ENCODE data around the gene NEK5.
"Not testable (repeated sequence)": the region's sequence is repeated elsewhere in the genome, so short reads cannot be mapped to it uniquely, and the experiment has no call there.

The NEK5 gene, protein sequence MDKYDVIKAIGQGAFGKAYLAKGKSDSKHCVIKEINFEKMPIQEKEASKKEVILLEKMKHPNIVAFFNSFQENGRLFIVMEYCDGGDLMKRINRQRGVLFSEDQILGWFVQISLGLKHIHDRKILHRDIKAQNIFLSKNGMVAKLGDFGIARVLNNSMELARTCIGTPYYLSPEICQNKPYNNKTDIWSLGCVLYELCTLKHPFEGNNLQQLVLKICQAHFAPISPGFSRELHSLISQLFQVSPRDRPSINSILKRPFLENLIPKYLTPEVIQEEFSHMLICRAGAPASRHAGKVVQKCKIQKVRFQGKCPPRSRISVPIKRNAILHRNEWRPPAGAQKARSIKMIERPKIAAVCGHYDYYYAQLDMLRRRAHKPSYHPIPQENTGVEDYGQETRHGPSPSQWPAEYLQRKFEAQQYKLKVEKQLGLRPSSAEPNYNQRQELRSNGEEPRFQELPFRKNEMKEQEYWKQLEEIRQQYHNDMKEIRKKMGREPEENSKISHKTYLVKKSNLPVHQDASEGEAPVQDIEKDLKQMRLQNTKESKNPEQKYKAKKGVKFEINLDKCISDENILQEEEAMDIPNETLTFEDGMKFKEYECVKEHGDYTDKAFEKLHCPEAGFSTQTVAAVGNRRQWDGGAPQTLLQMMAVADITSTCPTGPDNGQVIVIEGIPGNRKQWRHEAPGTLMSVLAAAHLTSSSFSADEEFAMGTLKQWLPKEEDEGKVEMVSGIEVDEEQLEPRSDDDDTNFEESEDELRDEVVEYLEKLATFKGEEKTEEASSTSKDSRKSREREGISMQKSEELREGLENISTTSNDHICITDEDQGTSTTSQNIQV

DNA sequence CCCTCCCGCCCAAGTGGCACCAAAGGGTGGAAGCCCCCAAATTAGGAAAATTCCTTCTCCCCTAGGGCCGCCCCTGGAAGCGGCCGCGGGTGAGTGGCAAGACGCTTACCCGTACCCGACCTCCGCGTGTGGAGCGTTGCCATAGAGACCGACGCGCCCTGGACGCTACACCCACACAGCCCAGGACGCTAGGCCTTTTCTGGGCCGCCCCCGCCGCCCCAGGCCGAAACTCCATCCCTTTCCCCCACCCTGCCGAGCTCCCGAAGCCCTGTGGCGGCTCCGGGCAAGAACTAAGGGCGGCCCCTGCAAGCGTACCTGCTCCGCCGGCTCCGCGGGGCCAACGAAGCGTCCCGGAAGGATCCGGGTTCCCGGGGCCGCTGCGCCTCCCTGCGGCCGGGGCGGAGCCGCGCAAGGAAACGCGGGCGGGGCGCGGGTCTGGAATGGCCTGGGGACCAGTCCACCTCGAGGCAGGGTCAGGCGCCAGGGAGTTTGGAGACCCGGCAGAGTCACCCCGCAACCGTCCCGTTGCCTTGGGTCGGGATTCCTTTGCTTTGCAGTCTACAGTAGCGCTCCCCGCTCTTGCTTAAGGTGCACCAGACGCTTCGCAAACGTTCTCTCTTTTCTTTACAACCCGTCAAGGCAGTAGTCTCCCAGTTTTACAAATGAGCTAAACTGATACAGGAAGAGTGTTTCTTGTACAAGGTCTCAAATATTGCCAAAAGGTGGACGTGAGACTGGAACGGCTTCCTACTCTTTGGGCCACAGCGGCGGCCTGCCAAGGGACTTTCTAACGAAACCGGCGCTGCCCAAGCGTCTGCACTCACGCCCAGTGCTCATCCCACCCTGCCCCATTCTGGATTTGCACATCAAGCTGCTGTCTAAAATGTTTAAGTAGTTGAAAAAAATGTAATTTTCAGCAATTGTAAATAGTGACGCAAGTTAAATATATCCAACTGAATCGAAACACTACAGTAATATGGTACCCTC is at the start of gene NEK5:
TSS of gene NEK5 (minus strand) at position 360 of the 987 bp plus-strand sequence. CDS start 1,591 bp downstream, outside the sequence.
- DNase-seq = peak; percentile 25

DNA sequence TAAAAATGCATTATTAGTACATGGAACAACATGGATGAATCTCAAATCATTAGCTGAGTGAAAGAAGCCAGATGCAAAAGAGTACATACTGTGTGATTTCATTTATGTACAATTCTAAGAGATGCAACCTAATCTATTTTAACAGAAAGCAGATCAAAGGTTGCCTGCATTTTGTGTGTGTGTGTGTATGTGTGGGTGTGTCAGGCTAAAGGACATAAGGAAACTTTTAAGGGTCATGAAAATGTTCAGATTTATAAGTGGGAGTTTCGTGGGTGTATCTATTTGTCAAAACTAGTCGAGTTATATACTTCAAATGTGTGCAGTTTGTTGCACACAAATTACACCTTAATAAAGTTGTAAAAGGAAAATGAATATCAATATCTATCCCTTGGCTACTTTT is 48.4 kb upstream of the NEK5 start:
- no peak for DNase-seq

DNA sequence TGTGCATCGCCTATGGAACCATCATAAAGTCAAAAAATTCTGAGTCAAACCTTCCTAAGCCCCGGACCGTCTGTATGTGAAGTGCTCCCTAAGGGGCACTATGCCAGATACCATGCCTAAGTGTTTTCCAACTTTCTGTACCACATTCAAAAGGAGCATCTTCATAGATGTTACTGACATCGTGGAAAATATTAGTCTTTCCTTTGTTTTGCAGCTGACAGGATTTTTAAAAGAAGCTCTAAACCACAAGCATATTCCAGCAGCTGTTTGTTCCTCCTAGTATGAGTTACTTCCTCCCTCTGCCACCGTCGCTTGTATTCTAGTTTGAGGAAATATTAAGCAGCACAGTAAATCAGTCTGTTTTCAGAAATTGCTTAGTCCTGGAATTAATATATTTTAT is 45.1 kb upstream of the NEK5 start:
- DNase-seq = not testable (repeated sequence)

DNA sequence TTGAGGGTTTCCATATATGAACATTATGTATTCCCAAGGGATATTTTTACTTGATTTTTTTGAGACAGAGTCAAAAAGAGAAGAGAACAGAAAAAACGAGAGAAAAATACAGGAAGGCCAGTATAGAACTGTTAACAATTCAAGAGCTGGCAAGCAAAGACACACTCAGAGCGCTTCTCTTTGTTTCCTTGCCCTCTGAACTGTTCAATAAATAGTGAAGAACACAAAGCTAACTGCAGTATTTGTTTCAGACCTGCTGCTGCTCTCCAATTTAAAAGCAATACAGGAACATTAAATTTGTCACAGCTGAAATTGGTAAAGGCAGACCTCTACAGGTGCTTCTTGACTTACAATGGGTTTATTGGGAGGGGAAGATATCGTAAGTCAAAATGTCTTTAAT is 44.5 kb upstream of the NEK5 start:
- DNase-seq = no peak

DNA sequence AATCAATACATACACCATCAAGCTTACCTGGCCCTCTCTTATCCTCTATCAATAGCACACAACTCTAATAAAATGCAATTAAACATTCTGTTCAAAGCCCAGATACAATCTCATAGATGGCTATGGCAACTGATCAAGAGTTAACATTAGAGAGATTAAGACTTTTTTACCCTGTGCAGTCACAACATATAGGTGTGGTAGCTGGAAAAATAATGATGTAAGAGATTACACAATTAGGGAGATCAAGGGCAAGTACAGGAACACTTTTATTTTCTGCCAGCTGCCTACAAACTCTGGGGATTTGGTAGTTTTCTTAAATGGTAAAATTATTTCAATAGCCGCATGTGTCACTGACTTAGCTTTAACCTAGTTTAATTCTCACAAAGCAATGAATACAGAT is 42.8 kb upstream of the NEK5 start:
- not testable (repeated sequence) for DNase-seq

DNA sequence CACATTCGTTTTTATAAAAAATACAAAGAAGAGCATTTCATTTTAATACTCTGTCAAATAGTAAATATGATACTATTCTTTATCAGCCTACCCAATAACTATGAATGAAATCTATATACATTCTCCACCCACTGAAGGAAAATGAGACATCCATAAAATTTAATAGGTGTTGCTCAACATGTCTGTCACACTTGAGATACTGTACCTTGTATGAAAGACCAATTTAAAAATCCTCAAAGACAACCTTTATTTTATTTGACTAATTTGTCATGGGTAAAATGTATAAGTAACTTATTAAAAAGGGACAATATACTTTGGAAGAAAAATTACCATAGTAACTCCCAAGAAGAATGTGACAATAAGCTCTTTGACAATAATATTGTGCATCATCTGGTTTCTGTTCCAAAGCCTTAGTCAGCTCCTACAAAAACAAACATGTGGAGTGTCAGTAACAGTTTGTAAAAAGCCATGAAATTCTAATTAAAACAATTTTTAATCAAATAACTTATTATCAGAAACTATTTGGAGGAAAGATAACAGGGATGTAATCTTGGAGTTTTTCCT is 42.0 kb upstream of the NEK5 start:
- DNase-seq = not testable (repeated sequence)

DNA sequence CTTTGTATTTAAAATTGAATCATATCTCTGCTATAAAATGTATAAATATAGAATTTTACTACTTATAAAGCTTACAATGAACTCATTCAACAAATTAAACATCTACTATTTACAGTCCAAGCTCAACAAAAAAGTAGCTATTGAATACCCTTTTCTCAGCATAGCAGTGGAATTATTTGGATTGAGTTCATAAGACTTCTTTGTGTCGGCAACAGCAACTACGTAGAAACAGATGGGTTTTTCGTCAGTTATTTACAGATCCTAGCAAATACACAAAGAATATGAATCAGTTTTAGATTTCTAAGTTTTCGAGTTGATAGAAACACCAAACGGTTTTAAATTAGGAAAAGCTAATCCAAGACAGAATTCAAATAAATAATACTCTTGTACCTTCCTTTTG is 41.0 kb upstream of the NEK5 start:
- no peak for DNase-seq

DNA sequence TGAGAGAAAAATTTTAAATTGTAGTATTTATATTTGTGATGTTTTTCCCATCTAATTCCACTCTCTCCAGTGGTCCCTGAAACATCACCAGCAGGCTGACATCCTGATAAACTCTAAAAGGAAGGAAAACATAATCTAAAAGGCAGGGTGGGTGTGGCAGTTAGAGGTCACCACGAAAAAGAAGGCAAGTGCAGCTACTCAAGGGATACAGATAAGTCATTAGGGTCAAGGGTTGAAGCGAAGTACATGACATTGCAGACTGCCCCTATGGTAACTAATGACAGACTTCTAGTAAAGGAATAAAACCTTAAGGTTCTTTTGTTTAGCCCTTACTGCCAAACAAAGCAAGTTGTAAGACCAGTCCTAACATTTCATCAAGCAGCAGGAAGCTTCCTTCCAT is 36.5 kb upstream of the NEK5 start:
- DNase-seq = no peak

DNA sequence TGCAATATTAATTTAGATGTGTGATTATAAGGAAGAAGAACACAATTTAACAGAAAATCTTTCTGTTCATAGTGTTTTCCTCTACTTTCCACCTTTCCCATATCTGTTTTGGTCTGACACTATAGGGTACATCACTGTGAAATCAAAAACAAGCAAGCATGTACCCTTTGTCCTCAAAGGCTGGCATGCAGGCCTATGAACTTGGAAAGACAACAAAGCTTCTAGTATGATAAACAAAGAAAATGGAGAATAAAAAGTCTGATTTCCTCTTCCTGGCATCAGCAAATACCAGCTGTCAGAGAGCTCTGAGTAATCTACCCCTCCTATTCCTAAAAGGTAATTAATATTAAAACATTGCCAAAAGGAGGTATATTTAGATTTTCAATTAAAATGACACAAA is 36.1 kb upstream of the NEK5 start:
- no peak for DNase-seq

DNA sequence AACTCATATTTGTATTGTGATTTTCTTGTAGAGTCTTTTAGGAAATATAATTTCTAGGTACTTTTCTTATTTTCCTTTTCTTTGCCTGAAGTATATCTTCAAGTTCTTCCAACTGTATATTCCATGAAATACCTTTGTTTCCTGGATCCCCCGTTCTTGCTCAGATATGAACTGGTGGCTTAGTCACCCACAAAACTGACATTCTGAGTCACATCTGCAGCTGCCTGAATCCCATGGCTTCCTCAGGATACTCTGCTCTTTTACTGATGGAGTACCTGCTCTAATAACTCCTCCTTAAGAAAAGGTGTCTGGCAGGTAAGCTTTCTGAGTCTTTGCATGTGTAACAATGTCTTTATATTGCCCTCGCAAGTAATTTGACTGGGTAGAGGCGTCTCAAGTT is 35.0 kb upstream of the NEK5 start:
- not testable (repeated sequence) for DNase-seq

DNA sequence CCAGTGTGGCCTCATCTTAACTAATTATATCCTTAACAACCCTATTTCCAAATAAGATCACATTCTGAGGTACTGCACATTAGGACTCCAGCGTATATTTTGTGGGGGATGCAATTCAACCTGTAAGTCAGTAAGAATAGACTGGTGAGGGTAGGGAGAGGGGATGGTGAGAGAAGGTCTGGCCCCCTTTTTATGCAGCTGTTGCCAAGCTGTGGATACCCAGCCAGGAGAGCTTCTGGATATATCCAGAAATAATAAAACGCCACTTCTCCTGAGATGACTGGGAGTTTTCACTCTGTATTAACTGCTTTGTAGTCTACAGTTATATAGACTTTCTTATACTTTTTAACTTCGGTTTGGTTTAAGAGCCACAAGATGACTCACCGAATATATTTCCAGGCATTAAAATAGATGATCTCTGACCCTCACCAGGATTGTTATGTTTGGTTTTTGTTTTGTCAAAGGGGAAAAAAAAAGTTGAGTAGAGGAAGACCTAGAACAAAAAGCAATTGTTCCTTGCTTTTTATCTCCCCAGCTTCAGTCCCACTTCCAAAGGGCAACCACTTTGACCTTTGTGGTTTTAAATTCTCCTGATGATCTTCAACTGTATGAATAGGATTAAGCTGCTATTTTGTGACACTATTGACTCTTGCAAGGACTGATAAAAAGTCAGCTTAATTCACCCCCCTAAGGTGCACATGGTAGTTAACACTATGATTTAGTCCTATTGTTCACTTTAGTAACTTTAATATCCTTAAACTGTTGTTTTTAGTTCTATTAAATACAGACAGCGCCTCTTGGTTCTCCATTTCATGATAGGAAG is 33.6 kb upstream of the NEK5 start:
- no peak for DNase-seq

DNA sequence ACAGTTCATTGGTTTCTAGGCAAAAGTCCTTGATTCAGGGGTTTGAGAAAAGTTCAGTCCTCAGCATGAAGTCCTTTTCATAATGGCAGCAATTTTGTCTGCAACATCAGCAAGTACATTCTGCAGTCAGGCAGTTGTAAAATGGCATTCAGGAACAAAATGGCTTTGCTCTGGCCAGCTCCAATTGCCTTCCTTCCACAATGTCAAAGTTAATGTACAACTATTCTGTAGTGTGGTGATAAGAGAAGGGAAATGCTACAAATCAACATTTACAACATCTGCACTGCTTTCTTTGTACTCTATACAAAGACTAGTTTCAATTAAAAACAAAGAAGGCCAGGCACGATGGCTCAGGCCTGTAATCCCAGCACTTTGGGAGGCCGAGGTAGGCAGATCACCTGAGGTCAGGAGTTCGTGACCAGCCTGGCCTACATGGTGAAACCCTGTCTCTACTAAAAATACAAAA is 32.3 kb upstream of the NEK5 start:
- DNase-seq = no peak

DNA sequence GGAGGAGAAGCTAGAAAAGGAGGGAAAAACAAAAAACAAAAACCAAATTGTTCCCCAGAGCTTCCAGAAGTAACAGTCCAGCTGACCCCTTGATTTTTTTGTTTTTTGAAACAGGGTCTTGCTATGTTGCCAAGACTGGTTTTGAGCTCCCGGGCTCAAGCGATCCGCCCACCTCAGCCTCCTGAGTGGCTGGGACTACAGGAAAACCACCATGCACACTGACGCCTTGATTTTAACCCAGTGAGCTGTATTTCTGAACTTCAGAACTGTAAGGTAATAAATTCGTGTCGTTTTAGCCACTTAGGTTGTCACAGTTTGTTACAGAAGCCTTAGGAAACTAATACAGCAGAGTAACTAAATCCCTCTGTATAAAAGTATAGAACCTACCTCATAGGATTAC is 31.6 kb upstream of the NEK5 start:
- no peak for DNase-seq

DNA sequence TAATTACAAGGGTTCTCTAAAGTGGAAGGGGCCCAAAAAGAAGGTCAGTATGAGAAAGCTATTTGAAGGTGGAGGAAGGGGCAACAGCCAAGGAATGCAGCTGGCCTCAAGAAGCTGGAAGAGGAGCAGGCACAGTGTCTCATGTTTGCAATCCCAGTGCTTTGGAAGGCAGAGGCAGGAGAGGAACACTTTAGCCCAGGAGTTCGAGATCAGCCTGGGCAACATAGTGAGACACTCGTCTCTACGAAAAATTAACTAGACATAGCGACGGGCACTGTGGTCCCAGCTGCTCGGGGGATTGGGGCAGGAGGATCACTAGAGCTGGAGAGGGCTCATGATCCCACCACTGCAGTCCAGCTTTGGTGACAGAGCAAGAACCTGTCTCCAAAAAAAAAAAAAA is 31.2 kb upstream of the NEK5 start:
- no peak for DNase-seq

DNA sequence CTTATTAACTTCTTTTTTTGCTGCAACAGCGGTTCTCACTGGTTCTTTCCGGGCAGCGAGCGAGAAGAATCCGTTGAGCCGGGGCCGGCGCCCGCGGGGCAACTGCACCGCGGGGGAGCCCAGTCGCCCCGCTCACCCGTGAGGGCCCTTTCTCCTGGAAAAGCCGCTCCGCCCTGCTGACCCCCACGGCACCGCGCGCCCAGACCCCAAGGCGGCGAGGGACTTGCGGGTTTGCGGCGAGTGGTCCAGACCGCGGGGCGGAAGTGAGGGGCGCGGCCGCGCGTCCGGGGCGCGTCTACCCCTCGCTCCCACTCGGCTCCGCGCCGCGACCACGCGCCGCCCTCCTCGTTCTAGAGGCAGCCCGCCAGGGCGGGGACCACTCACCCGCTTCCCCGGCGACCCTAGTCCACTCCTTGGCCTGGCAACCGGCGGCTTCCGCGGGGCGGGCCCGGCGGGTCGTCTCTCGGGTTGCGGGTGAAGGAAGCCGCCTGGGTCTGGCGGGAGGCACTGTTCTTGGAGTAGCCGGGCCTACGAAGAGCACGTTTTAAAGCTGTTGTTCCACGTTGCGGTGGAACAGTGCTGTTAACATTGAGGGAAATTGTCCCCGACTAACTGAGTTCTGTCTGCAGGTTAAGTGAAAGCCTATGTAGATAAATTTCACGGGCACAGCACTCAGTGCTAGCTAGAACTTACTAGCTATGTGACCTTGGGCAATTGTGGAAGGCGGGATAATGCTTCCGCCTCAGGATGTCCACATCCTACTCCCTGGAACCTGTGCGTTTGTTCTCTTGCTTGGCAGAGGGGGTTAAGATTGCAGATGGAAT is 30.5 kb upstream of the NEK5 start, which contains the start of gene NEK3:
TSS of gene NEK3 (minus strand) at position 439 of the 824 bp plus-strand sequence. CDS start 3,406 bp downstream, outside the sequence.
- DNase-seq = peak; percentile 43

DNA sequence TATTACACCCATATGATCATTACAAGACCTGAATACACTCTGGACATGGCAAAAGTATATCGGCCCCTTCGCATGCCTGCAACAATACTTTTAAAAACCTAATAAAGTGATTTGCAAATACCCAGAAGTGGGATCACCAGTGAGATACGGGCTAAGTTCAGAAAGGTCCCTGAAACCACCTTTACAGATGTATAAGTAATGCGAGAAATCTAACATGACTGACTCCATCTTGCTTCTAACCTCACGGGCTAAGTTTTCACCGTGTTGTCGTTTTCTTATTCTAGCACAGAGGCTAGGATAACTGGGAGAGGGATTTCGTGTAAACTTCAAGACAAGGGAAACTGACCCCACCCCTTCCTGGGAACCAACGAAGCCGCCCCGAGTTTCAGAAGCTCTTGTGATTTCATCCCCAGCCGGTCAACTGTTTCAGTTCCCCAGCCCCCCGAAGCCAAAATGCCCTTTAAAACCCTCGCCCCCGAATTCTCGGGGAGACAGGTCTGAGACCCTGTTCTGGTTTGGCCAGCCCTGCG is 29.8 kb upstream of the NEK5 start:
- peak; percentile 1 for DNase-seq

DNA sequence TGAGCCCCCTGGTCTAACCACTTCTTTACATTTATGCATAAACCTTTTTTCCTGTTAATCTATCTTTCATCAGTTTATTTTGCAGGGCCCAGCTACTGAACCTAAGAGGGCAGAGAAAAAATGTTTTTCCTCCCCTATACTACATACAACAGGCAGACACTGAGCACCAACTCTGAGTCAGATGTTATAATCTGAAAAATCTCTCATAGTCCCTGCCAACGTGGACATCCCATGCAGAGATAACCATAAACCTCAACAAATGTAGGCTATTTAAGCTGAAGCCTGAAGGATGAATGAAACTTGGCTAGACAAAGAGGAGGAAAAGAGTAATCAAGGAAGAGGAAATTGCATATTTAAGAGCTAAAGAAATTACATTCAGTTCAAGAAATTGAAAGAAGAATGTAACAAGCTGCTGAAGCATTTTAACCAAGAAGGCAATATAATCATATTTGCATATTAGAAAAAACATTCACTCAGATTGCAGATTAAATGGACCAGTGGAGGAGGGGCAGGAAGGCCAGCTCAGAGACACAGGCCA is 27.9 kb upstream of the NEK5 start:
- DNase-seq = no peak

DNA sequence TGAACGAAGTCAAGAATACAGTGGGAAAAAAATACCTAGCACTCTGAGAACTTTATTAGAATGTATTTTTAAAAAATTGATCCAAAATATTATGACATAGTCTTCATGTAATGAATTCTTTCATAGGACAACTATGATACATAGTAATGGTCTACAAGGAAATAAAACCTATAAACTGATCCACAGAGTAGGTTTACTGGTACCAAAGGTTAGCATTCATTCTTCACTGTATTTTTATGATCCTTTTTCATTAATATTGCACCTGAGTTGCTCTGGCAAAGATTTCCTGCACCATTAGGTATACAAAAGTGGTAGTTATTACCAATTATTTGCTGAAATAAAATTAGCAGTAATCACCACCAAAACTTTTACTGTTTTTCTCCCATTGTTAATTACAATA is 26.3 kb upstream of the NEK5 start:
- DNase-seq = no peak

DNA sequence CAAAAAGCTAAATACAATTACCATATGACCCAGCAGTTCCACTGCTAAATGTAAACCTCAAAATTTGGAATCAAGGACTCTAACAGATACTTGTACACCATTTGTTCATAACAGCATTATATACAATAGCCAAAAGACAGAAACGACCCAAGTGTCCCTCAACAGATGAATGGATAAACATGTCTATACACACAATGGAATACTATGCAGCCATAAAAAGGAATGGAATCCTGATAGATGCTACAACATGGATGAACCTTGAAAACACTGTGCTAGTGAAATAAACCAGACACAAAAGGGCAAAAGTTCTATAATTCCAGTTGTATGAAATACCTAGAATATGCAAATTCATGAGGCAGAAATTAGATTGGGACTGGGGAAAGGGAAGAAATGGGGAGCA is 18.4 kb upstream of the NEK5 start:
- no peak for DNase-seq

DNA sequence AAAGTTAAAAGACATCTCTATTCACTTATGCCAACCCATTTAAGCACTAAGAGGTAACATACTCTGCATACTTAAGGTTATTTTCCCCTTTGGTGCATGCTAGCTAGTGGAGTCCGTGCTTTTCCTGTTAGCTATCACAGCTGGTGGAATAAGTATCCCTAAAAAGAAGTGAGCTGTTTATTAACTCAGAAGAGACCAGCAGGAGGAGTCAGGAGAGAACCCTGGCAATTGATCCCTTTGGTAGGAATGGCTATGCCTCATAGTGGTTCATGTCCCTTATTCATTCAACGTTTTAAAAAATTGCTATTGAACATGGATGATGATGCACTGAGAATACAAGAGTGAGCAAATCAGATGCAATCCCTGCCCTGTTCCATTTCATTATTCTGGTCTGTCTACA is 12.4 kb upstream of the NEK5 start:
- no peak for DNase-seq

Data from NCI-H2227 treated with DMSO at 0.1 percent for 48 hours (cell line).